HT-29 (cell line): ENCODE results near the gene DNASE1L2. TPM values are rescaled to one million over a fixed set of nuclear protein-coding genes. Genes with fewer than 3 reads are reported as not detected.

Experiments
- DNase-seq: peaks from one replicate; pipeline ENCODE4 v3.0.0-alpha.2; 2015; ENCODE audit warnings: low spot score
- total RNA-seq: library from RNA; depleted of rRNA; stranded (reverse); fragments of >200 nt; shearing (Covaris generic); gene quantifications from 2 replicates; pipeline ENCODE4 v1.2.3, GENCODE V29; 2014; rRNA removed

DNASE1L2 gene, protein sequence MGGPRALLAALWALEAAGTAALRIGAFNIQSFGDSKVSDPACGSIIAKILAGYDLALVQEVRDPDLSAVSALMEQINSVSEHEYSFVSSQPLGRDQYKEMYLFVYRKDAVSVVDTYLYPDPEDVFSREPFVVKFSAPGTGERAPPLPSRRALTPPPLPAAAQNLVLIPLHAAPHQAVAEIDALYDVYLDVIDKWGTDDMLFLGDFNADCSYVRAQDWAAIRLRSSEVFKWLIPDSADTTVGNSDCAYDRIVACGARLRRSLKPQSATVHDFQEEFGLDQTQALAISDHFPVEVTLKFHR
- 0.99 and 3.1 TPM in 2 replicates for total RNA-seq

- DNase-seq = no peak
Measured at GRCh38 chr16:2236337-2237101, at the start of gene DNASE1L2. TSS of gene DNASE1L2 (plus strand) at chr16:2236444. CDS start at chr16:2236817, 373 bp downstream.

- DNase-seq = no peak
Measured at GRCh38 chr16:2186505-2186904, 49.7 kb upstream of the DNASE1L2 start.

GRCh38 chr16:2187212-2187611 lies 49.0 kb upstream of the DNASE1L2 start:
- no peak for DNase-seq

GRCh38 chr16:2188395-2188794 lies 47.8 kb upstream of the DNASE1L2 start:
- DNase-seq = no peak

DNA sequence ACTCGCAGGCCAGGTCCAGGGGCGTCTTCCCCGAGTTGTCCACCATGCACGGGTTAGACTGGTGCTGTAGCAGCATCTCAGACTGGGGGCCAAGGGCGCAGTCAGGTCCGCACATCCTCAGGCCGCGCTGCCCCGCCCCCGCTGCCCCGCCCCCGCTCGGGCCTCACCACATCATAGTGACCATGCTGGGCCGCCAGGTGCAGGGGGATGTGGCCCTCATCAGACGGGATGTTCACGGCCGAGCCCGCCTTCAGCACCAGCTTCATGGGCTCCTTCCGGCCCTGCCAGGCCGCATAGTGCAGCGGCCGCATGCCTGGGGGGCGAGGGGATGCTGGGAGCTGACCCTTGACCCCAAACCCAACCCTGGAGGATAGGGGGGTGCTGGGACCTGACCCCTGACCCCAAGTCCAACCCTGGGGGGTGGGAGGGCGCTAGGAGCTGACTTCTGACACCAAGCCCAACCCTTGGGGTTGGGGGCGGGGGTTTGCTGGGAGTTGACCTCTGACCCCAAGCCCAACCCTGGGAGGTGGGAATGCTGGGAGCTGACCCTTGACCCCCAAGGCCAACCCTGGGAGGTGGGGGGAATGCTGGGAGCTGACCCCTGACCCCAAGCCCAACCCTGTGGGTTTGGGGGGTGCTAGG lies 46.9 kb upstream of the DNASE1L2 start:
- no peak for DNase-seq

DNA sequence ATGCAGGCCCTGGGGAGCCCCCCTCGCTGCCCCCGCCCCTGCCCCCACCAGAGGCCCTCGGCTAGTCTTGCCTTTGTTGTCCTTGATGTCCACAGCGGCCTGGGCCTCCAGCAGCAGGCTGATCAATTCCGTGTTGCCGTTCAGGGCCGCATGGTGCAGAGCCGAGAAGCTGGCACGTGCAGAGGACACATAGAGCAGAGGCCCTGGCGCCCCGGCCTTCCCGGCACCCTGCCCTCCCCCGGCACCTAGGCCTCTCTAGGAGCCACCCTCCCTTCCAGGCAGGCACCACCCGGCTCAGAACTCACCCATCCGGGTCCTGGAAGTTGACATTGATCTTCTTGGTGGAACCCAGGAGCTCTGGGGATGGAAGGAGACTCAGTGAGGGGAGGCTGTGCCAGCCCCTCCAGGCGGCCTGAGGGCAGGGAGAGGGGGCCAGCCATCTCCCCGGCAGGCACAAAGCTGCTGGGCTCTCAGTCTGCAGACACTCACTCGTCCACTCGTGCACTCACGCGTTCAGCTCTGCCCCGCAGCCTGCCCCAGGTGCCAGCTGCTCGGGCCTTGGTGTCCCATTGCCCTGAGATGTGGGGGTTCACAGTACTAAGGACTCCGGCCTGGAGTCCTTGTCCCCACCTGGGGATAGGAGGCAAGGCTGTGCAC lies 46.1 kb upstream of the DNASE1L2 start:
- DNase-seq = no peak

DNA sequence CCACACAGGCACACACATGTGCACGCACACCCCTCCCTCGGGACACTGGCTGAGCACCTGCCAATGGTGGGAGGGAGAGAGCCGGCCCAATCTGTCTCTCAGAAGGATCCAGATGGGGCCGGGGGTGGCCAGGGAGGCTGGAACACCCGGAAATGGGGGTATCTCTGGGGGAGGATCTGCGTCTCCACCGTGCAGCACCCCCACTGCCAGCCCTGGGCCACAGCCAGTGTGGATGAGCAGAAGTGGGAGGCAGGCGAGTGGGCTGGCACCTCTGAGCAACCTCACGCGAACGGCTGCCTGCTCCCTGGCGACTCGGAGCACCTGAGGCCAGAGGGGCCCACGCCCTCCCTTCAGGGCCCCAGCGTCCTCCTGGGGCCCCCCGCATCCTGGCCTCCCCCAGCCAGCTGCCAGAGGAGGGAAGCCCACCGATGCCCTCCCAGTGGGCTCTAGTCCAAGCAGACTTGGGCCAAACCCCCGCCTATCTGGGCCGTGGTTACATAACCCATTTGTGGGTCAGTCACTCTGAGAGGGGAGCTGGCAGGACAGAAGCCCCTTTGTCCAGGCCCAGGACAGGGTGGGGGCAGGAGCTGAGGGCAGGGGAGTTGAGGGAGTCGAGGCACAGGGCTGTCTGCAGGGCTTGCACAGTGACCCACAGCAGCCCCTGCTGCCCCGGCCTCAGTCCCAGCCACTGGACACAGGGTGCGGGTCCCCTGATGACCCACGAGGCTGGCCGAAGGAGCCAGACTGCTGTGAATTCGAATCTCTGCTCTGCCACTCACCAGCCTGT lies 45.4 kb upstream of the DNASE1L2 start:
- no peak for DNase-seq

- DNase-seq = no peak
Measured at GRCh38 chr16:2191446-2191706, 44.9 kb upstream of the DNASE1L2 start.

DNA sequence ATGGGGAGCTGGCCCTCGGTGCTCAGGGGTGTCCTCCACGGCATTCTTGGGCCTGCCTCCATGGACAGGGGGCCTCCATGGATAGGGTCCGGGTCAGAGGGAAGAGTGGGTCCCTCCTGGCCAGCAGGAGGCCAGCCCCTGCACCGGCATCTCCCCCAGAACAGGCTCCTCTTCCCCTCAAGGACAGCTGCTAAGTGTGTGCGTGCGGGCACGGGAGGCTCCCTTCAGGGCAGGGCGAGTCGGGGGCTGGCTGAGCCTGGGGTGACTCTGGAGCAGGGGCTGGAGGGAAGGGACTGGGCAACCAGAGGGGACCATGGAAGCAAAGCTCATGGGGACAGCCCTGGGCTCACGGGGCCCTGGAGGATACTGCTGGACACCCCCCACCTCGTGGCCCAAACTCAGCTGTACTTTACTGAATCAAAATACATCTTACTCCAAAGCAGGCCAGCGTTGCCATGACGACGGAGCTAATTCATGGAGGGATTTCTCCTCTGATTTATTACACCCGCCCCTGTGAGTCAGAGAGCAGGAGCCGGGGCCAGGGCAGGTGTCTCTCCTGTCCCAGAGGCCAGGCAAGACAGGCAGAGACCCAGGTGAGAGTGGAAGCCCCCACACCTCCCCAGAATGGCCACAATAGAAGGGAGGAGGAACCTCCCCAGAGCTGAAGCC lies 41.9 kb upstream of the DNASE1L2 start:
- peak; percentile 66 for DNase-seq

DNA sequence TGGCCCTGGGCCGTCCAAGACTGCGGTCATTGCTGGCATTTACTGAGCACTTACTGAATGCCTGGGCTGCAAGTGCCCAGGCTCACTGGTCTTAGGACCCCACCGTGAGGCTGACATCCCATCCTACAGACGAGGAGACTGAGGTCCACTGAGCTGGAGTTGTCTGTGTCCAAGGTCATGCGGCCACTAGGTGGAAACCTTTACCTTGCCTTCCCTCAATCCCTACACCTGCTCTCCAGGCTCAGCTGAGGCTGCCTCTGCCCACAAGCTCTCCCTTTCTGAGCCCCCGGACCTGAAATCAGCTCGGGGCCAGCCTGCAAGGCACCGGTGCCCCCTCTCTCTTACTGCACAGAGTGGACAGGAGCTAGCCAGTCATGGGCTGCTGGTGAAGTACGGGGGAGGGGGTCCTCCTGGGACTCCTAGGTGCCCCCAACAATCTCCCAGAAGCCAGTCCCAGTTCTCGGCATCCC lies 41.4 kb upstream of the DNASE1L2 start:
- peak; percentile 74 for DNase-seq

DNA sequence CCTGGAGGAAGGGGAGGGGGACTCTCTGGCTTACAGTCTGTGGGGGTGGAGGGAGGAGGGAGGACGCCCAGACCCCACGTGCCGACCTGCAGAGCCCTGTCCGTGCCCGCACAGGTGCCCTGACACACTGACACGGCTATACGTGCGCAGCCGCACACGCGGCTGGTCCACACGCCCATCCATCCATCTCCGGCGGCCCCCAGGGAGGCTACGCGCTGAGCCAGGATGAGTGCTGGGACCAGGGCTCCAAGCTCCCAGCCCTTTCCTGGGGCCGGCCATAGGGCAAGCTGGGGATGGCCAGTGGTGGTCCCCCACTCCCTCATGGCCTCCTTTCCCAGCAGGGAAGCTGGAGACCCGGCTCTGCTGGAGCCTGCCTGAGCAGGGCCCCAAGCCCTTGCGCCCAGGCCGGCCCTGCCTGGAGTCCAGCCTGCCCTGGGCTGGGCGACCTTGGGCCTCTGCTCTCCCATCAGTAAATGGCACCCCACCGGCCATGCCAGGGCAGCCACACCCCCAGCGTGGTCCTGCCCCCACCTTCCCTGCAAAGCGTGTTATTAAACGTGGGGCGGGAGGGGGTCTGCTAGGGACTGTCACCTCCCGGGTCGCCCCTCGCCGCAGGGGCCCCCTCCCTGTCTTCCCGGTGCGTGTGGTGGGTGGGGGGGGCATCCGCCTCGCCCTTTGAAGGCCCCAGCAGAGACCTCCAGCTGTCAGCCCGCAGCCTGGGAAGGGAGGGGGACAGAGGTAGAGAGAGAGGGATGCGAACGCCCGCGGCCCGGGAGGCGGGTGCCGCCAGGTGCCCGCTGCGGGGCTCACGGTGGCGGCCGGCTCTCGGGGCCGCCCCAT lies 40.7 kb upstream of the DNASE1L2 start:
- no peak for DNase-seq

DNA sequence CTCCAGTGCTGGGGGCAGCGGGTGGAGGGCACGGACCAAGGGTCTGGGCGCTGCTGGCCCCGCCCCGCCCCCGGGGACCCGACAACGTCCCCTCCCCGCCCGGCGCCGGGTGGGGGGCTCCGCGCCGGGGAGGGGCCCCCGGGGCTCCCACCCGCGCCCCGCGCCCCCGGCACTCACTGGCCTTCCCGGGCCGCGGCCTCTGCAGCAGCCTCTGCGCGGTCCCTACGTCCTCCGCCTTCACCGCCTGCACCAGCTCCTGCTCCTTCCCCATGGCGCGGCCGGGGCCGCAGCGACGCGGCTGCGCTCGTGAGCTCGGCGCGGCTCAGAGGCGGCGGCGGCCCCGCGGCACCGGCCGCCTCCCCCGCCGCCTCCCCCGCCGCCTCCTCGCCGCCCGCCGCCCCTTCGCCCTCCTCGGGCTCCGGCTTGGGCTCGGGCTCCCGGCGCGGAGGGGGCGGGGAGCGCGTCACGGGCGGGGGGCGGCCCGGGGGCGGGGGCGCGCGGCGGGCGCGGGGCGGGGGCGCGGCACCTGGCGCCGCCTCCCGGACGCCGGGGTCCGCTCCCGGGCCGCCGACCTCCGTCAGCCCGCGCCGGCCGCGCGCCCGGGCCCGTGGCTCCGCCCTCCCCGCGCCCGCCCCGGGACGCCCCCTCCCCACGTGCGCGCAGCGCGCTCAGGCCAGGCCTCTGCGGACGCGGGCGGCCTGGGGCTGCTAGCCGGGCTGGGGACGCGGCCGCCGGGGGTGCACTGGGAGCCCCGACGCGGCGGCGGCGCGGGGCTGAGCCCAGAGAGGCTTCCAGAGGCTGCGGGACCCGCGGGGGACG lies 39.9 kb upstream of the DNASE1L2 start, which contains the start of gene CASKIN1:
CASKIN1 (minus strand) TSS at position 444 of the 819 bp plus-strand sequence; CDS start at position 271, 173 bp downstream.
- DNase-seq = no peak

DNA sequence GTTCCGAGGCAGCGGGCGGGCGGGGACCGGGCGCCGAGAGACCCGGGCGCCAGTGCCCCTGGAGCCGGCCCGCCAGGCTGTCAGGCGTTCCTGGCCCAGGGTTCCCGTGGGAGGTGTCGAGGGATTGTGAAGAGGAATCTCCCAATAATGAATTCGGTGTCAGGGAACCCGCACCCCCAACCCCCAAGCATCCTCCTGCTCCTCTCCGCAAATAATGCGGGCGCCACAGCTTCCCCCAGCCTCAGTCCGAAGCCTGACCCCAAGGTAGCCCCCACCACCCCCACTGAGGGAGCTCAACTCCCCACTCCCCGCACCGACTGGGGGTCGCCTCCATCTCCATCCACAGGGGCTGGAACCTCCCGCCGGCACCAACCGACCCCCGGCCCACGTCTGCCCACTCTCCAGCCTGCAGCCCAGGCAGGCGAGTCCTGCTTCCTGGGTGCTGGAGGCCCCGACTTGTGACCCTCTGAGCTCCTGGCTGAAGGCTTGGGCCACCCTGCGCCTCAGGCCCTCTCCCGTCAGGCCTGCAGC lies 39.2 kb upstream of the DNASE1L2 start:
- no peak for DNase-seq

GRCh38 chr16:2197765-2198164 lies 38.5 kb upstream of the DNASE1L2 start:
- no peak for DNase-seq

- DNase-seq = no peak
Measured at GRCh38 chr16:2198283-2198682, 38.0 kb upstream of the DNASE1L2 start.

- no peak for DNase-seq
Measured at GRCh38 chr16:2199095-2199494, 37.1 kb upstream of the DNASE1L2 start.

DNA sequence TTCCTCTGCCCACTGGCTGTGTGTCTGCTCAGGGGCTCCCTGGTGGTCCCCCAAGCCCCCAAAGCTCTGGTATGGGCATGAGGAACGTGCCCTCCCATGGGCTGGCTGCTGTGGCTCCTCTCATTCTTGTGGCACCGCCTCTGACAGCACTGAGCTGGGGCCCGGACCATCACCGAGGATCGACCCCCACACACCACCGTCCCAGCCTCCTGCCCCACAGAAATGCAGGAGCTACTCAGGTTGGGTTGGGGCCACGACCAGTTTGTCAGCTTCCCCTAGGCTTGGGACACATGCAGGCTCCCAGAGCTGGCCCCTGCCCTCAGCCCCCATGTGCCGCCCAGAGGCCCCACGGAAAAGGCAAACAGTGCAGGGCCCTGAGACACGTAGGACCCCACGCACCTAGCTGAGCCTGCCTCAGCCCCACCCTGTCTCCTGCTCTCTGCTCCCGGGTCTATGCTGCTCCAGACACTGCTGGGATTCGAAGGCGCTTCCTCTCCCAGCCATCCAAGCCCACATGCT lies 36.6 kb upstream of the DNASE1L2 start:
- DNase-seq = no peak

DNA sequence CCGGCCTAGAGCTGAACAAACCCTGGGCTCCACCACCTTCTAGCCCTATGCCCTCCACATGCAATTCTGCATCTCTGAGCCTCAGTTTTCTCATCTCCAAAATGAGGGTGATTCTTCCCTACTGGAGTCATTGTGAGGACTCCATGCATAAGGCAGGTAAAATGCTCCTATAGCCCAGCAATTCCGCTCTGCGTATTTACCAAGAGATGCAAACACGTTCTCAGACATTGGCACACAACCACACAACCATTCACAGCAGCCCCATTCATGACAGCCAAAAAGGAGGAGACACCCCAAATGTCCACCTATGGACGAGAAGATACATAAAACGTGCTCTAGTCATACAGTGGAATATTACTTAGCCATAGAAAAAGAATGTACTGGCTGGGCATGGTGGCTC lies 35.9 kb upstream of the DNASE1L2 start:
- no peak for DNase-seq
